DMS153 treated with DMSO at 0.1 percent for 48 hours (cell line): ENCODE data around the gene WDR74.
"Not testable (repeated sequence)": the region's sequence is repeated elsewhere in the genome, so short reads cannot be mapped to it uniquely, and the experiment has no call there.

Experiments
- DNase-seq: peaks from one replicate; lab custom pipeline; 2025; ENCODE audit not compliant: unreplicated experiment; lab: John Stamatoyannopoulos, UW

Gene WDR74

GRCh38 chr11:62842171-62842741, 2.9 kb upstream of the WDR74 start:
- peak; percentile 87 for DNase-seq

- peak; percentile 96 for DNase-seq
Observed at GRCh38 chr11:62841361-62842170, 2.2 kb upstream of the WDR74 start.

GRCh38 chr11:62840721-62841360, 1.5 kb upstream of the WDR74 start:
- not testable (repeated sequence) for DNase-seq

GRCh38 chr11:62835336-62835735, 4.1 kb downstream of the WDR74 start:
- no peak for DNase-seq

GRCh38 chr11:62832336-62833234, 6.8 kb downstream of the WDR74 start, which contains the start of gene TEX54:
TEX54 (minus strand) TSS chr11:62832841.
- DNase-seq = no peak

- peak; percentile 92 for DNase-seq
Observed at GRCh38 chr11:62831520-62832335, 7.7 kb downstream of the WDR74 start, which contains the start of gene STX5. STX5 (minus strand) TSS chr11:62832051; CDS start chr11:62831243, 808 bp downstream.

- no peak for DNase-seq
Observed at GRCh38 chr11:62830904-62831519, 8.4 kb downstream of the WDR74 start.

GRCh38 chr11:62828130-62828529, 11.3 kb downstream of the WDR74 start:
- DNase-seq = not testable (repeated sequence)

GRCh38 chr11:62823677-62824076, 15.7 kb downstream of the WDR74 start:
- DNase-seq = no peak

- DNase-seq = no peak
Observed at GRCh38 chr11:62817129-62817528, 22.3 kb downstream of the WDR74 start.

GRCh38 chr11:62816557-62816956, 22.8 kb downstream of the WDR74 start:
- no peak for DNase-seq

- no peak for DNase-seq
Observed at GRCh38 chr11:62811659-62812058, 27.7 kb downstream of the WDR74 start.

GRCh38 chr11:62810748-62811147, 28.6 kb downstream of the WDR74 start:
- no peak for DNase-seq

- no peak for DNase-seq
Observed at GRCh38 chr11:62806611-62807121, 32.7 kb downstream of the WDR74 start.

GRCh38 chr11:62805961-62806441, 33.4 kb downstream of the WDR74 start:
- no peak for DNase-seq

- peak; percentile 96 for DNase-seq
Observed at GRCh38 chr11:62805076-62805892, 34.1 kb downstream of the WDR74 start, which contains the start of gene NXF1. NXF1 (minus strand) TSS chr11:62805440; CDS start chr11:62805356, 84 bp downstream.

GRCh38 chr11:62804310-62805075, 34.9 kb downstream of the WDR74 start:
- no peak for DNase-seq
